Measurements from ENCODE around the gene RBM24. TPM values are rescaled to one million over a fixed set of nuclear protein-coding genes. Genes with fewer than 3 reads are reported as not detected.

The RBM24 gene
- total RNA-seq, 1 experiment from 2014 or later: 3.3 TPM

- Histone ChIP-seq H3K9ac (ENCODE audit: low read length) (no peak overlapping the region), H3K9me2 (ENCODE audit: insufficient read depth) (no peaks in the 10 kb centered on the region), H3K4me3 (replicated peaks in 1 of 2; ENCODE audit: low read depth in 1 of 2, low read length in 2 of 2) (no peak overlapping the region), H4K20me1 (ENCODE audit: insufficient read depth) (no peaks in the 10 kb centered on the region), H3K4me2 (ENCODE audit: low read length) (no peak overlapping the region), H2AFZ (ENCODE audit: low read depth, low read length, poor library complexity, severe bottlenecking) (no peak overlapping the region), H3K27ac (ENCODE audit: low read depth, low read length) (no peak overlapping the region), H3K79me2 (ENCODE audit: insufficient read depth, low read length) (no peaks in the 10 kb centered on the region), H3K9me3 (ENCODE audit: control insufficient read depth in 1 of 2, insufficient read depth in 1 of 2, low read depth in 1 of 2, low read length in 2 of 2) (no peaks in the 10 kb centered on the region; a peak in 1 of 4 replicates), H3K36me3 (ENCODE audit: control insufficient read depth in 1 of 2, insufficient read depth in 2 of 2, low read length in 2 of 2) (no peaks in the 10 kb centered on the region), H3K27me3 (ENCODE audit: insufficient read depth, low read length) (no peaks in the 10 kb centered on the region), H3K4me1 (ENCODE audit: control insufficient read depth in 1 of 2, insufficient read depth in 2 of 2, low read length in 2 of 2) (no peaks in the 10 kb centered on the region)
- no peak for TF ChIP-seq YY1 (IDR thresholded peaks at IDR 0.05; ENCODE audit: extremely low read depth, insufficient replicate concordance, low read depth, low read length)
- TF ChIP-seq POLR2AphosphoS5 (IDR thresholded peaks at IDR 0.05; ENCODE audit: low read depth, low read length): no peak
- TF ChIP-seq SIN3A (IDR thresholded peaks at IDR 0.05; ENCODE audit: low read depth): no peak
- TF ChIP-seq EZH2 (IDR thresholded peaks at IDR 0.05): no peak
- TF ChIP-seq, protein P1, sequence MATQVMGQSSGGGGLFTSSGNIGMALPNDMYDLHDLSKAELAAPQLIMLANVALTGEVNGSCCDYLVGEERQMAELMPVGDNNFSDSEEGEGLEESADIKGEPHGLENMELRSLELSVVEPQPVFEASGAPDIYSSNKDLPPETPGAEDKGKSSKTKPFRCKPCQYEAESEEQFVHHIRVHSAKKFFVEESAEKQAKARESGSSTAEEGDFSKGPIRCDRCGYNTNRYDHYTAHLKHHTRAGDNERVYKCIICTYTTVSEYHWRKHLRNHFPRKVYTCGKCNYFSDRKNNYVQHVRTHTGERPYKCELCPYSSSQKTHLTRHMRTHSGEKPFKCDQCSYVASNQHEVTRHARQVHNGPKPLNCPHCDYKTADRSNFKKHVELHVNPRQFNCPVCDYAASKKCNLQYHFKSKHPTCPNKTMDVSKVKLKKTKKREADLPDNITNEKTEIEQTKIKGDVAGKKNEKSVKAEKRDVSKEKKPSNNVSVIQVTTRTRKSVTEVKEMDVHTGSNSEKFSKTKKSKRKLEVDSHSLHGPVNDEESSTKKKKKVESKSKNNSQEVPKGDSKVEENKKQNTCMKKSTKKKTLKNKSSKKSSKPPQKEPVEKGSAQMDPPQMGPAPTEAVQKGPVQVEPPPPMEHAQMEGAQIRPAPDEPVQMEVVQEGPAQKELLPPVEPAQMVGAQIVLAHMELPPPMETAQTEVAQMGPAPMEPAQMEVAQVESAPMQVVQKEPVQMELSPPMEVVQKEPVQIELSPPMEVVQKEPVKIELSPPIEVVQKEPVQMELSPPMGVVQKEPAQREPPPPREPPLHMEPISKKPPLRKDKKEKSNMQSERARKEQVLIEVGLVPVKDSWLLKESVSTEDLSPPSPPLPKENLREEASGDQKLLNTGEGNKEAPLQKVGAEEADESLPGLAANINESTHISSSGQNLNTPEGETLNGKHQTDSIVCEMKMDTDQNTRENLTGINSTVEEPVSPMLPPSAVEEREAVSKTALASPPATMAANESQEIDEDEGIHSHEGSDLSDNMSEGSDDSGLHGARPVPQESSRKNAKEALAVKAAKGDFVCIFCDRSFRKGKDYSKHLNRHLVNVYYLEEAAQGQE (IDR thresholded peaks at IDR 0.05; ENCODE audit: low read depth): no peak
- TF ChIP-seq ZFX (IDR thresholded peaks at IDR 0.05): no peak
- TF ChIP-seq JUND (IDR thresholded peaks at IDR 0.05): no peak
- TF ChIP-seq, protein P2, sequence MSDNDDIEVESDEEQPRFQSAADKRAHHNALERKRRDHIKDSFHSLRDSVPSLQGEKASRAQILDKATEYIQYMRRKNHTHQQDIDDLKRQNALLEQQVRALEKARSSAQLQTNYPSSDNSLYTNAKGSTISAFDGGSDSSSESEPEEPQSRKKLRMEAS (IDR thresholded peaks at IDR 0.05): no peak
- TF ChIP-seq EGR1 (IDR thresholded peaks at IDR 0.05; ENCODE audit: low read depth): no peak
- TF ChIP-seq FOSL1 (IDR thresholded peaks at IDR 0.05; ENCODE audit: low read depth): no peak
- no peak for TF ChIP-seq TCF7L2 (IDR thresholded peaks at IDR 0.05; ENCODE audit: borderline replicate concordance, extremely low read depth, insufficient read depth, insufficient read length)
- TF ChIP-seq POLR2A (IDR thresholded peaks at IDR 0.05; ENCODE audit: borderline replicate concordance, extremely low read depth, insufficient read depth, insufficient read length): no peak
- intact Hi-C loops (cut with micrococcal nuclease): no loop called here
- no TSS peak for BruUV-seq (replicated peaks)
- no peak for ATAC-seq
- RAD21 ChIA-PET (ENCODE audit: low non-redundant PET in 1 of 2, low total read pairs in 2 of 2, uncharacterized antibody in 2 of 2, unreplicated experiment in 2 of 2): no interaction called here
- no peak for DNase-seq (ENCODE audit: low read depth, low spot score)
- POLR2A ChIA-PET: no interaction called here
- CTCF ChIA-PET: no interaction called here
Observed at GRCh38 chr6:17240803-17241500, 40.2 kb upstream of the RBM24 start.

All from HCT116 (cell line).